HepG2 (cell line): Measurements from ENCODE around the gene RBM25. TPM values are rescaled to one million over a fixed set of nuclear protein-coding genes. Genes with fewer than 3 reads are reported as not detected.
A peak's percentile ranks its signal among the peaks of the same experiment; 100 is the strongest.

Experiments
- EP300 ChIP-seq, 3 experiments: sonication (generic) in 1 of 3; formaldehyde crosslinking in 1 of 3; IDR thresholded peaks; 2 replicates each; pipeline versions ENCODE4 v1.5.1 to v1.6.1; 2011 to 2020; ENCODE audit warnings: low read depth in 2 of 3, low read length in 2 of 3, borderline replicate concordance in 1 of 3, improper control_type of control experiment in 1 of 3, mild to moderate bottlenecking in 1 of 3, missing genetic modification reagents in 1 of 3, moderate library complexity in 1 of 3
- HNF4G ChIP-seq, 2 experiments: sonication (generic) in 1 of 2; formaldehyde crosslinking in 1 of 2; IDR thresholded peaks; 2 replicates each; pipeline versions ENCODE4 v1.4.0 to v1.6.1; 2011 to 2020; ENCODE audit warnings: borderline replicate concordance in 2 of 2, low read depth in 2 of 2, mild to moderate bottlenecking in 2 of 2, low read length in 1 of 2, missing genetic modification reagents in 1 of 2, moderate library complexity in 1 of 2
- KLF11 ChIP-seq: IDR thresholded peaks from 2 replicates; pipeline ENCODE4 v1.6.1; 2016; ENCODE audit warnings: missing compliant biosample characterization
- RARA ChIP-seq: IDR thresholded peaks from 2 replicates; pipeline ENCODE4 v1.6.1; 2016; ENCODE audit warnings: missing genetic modification reagents, missing compliant biosample characterization
- RFXANK ChIP-seq: IDR thresholded peaks from 2 replicates; pipeline ENCODE4 v1.6.1; 2016
- TEAD3 ChIP-seq: optimal IDR thresholded peaks from 2 replicates; pipeline ENCODE3; 2016; ENCODE audit warnings: borderline replicate concordance
- ZNF460 ChIP-seq: sonication (generic); formaldehyde crosslinking; IDR thresholded peaks from 2 replicates; pipeline ENCODE4 v1.5.1; 2020; ENCODE audit warnings: missing genetic modification reagents, mild to moderate bottlenecking, borderline replicate concordance
- ZNF577 ChIP-seq: sonication (generic); formaldehyde crosslinking; IDR thresholded peaks from 2 replicates; pipeline ENCODE4 v1.4.0; 2020; ENCODE audit warnings: mild to moderate bottlenecking, low read depth, missing genetic modification reagents, borderline replicate concordance
- polyA plus RNA-seq, 8 experiments: library from polyadenylated mRNA; depleted of rRNA in 3 of 8; stranded (reverse) in 7 of 8; unstranded in 1 of 8; fragments of >200 nt; fragmentation: Illumina TruSeq in 4 of 8; extraction: Trizol in 4 of 8; gene quantifications; 2 replicates each; pipeline versions ENCODE4 v1.2.1 to v1.2.3, GENCODE V29; 2011 to 2016; ENCODE audit warnings: low read depth in 4 of 8, missing spikeins in 1 of 8, mixed read lengths in 1 of 8; ENCODE audit not compliant: insufficient read depth in 1 of 8
- total RNA-seq, 5 experiments: library from RNA; depleted of rRNA; stranded (reverse); fragments of >200 nt; fragmentation: Illumina TruSeq; extraction: Trizol; gene quantifications; 2 replicates each; pipeline ENCODE4 v1.2.3, GENCODE V29; 2016; ENCODE audit warnings: low read depth in 1 of 5
- TF ChIP-seq, protein P1 (sequence below), 2 experiments: sonication (generic) in 1 of 2; formaldehyde crosslinking in 1 of 2; IDR thresholded peaks; 2 replicates each; pipeline versions ENCODE4 v1.4.0 to v1.6.1; 2016 to 2020; ENCODE audit warnings: borderline replicate concordance in 1 of 2, low read depth in 1 of 2, mild to moderate bottlenecking in 1 of 2, missing genetic modification reagents in 1 of 2
- TF ChIP-seq, protein P2 (sequence below): IDR thresholded peaks from 2 replicates; pipeline ENCODE4 v1.6.1; 2016; ENCODE audit warnings: missing compliant biosample characterization, missing genetic modification reagents, borderline replicate concordance

Gene RBM25
- total and polyA plus RNA-seq, 2 of the 13 experiments (the other 11 are each of a cell fraction or from before 2014, with no cell fraction given) = 34.1 to 65.9 TPM

DNA sequence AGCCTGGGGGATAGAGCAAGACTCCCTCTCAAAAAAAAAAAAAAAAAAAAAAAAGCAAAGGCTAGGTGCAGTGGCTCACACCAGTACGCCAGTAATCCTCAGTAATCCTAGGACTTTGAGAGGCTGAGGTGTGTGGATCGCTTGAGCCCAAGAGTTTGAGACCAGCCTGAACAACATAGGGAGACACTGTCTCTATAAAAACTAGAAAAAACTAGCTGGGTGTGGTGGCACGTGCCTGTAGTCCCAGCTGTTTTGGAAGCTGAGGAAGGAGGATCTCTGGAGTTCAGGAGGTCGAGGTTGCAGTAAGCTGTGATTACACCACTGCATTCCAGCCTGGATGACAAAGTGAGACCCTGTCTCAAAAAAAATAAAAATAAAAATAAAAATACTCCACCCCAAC, 8.9 kb upstream of the RBM25 start (continued):
- TF ChIP-seq, protein P1, sequence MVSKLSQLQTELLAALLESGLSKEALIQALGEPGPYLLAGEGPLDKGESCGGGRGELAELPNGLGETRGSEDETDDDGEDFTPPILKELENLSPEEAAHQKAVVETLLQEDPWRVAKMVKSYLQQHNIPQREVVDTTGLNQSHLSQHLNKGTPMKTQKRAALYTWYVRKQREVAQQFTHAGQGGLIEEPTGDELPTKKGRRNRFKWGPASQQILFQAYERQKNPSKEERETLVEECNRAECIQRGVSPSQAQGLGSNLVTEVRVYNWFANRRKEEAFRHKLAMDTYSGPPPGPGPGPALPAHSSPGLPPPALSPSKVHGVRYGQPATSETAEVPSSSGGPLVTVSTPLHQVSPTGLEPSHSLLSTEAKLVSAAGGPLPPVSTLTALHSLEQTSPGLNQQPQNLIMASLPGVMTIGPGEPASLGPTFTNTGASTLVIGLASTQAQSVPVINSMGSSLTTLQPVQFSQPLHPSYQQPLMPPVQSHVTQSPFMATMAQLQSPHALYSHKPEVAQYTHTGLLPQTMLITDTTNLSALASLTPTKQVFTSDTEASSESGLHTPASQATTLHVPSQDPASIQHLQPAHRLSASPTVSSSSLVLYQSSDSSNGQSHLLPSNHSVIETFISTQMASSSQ (IDR thresholded peaks at IDR 0.05; ENCODE audit: low read depth) = no peak
- TF ChIP-seq, protein P1 (CRISPR knock-in tag; IDR thresholded peaks at IDR 0.05; ENCODE audit: borderline replicate concordance) = no peak
- TF ChIP-seq EP300 (IDR thresholded peaks at IDR 0.05; ENCODE audit: low read depth in 2 of 2, low read length in 2 of 2) (no peak), EP300 (CRISPR knock-in tag; IDR thresholded peaks at IDR 0.05; ENCODE audit: borderline replicate concordance) (no peak), TEAD3 (CRISPR knock-in tag) (peak; percentile 79), HNF4G (IDR thresholded peaks at IDR 0.05; ENCODE audit: borderline replicate concordance, low read depth, low read length) (no peak), HNF4G (CRISPR knock-in tag; IDR thresholded peaks at IDR 0.05; ENCODE audit: borderline replicate concordance, low read depth) (no peak), ZNF577 (CRISPR knock-in tag) (no peak), RARA (CRISPR knock-in tag) (peak; percentile 42; the same call in 1 of the 2 replicates), RFXANK (CRISPR knock-in tag) (no peak), ZNF460 (CRISPR knock-in tag) (no peak), KLF11 (CRISPR knock-in tag) (no peak)
- TF ChIP-seq, protein P2, sequence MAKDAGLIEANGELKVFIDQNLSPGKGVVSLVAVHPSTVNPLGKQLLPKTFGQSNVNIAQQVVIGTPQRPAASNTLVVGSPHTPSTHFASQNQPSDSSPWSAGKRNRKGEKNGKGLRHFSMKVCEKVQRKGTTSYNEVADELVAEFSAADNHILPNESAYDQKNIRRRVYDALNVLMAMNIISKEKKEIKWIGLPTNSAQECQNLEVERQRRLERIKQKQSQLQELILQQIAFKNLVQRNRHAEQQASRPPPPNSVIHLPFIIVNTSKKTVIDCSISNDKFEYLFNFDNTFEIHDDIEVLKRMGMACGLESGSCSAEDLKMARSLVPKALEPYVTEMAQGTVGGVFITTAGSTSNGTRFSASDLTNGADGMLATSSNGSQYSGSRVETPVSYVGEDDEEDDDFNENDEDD (CRISPR knock-in tag) = no peak
